PC-3 (cell line): ENCODE results near the gene VTCN1. TPM values are rescaled to one million over a fixed set of nuclear protein-coding genes. Genes with fewer than 3 reads are reported as not detected.

ENCODE experiments used
- ATAC-seq: fragments of 200-7000 bp; cut with Tn5 transposase; 2 replicates; pipeline ENCODE4 v1.9.1; 2020; ENCODE audit warnings: mild to moderate bottlenecking, moderate library complexity
- BruUV-seq: library from RNA; stranded (reverse); fragments of 400-500 nt; replicated peaks from 2 replicates; lab custom pipeline; 2021; lab: Mats Ljungman, UMichigan
- CTCF ChIA-PET: fragments of 300-600 bp; sonication (Branson Sonifier 250); formaldehyde crosslinking; loops from one replicate; lab custom pipeline; 2022; ENCODE audit warnings: antibody characterized with exemption; lab: Charles Lee
- POLR2A ChIA-PET: fragments of 300-600 bp; sonication (Branson Sonifier 250); formaldehyde crosslinking; loops from one replicate; lab custom pipeline; 2022; ENCODE audit warnings: antibody characterized with exemption; ENCODE audit not compliant: unreplicated experiment; lab: Charles Lee
- DNase-seq: peaks from one replicate; pipeline ENCODE4 v3.0.0-alpha.2; 2015
- H2AFZ ChIP-seq: fragments of 300-600 bp; sonication (generic); 2 replicates; pipeline ENCODE4 v1.6.0; 2016; ENCODE audit warnings: antibody characterized with exemption, low read length
- H3F3A ChIP-seq: fragments of 300-600 bp; sonication (generic); one replicate; pipeline ENCODE4 v1.6.0; 2017; ENCODE audit warnings: antibody characterized with exemption, low read length, control low read depth, mild to moderate bottlenecking; ENCODE audit not compliant: unreplicated experiment
- H3K27ac ChIP-seq: fragments of 300-600 bp; sonication (generic); 2 replicates; pipeline ENCODE4 v1.5.1; 2016; ENCODE audit warnings: mild to moderate bottlenecking, low read length
- H3K27me3 ChIP-seq: fragments of 300-600 bp; sonication (generic); 2 replicates; pipeline ENCODE4 v1.6.1; 2016; ENCODE audit warnings: low read length, mixed read lengths
- H3K36me3 ChIP-seq: fragments of 300-600 bp; sonication (generic); 2 replicates; pipeline ENCODE4 v1.6.1; 2016; ENCODE audit warnings: low read depth, mixed run types, low read length, mixed read lengths
- H3K4me1 ChIP-seq: fragments of 300-600 bp; sonication (generic); 2 replicates; pipeline ENCODE4 v1.5.1; 2016; ENCODE audit warnings: low read length; ENCODE audit not compliant: insufficient read depth
- H3K4me2 ChIP-seq: fragments of 300-600 bp; sonication (generic); 2 replicates; pipeline ENCODE4 v1.6.0; 2016; ENCODE audit warnings: low read length
- H3K4me3 ChIP-seq: fragments of 300-600 bp; sonication (generic); 2 replicates; pipeline ENCODE4 v1.5.1; 2016; ENCODE audit warnings: mild to moderate bottlenecking, low read length, mixed read lengths
- H3K79me2 ChIP-seq: fragments of 300-600 bp; sonication (generic); 2 replicates; pipeline ENCODE4 v1.6.1; 2017; ENCODE audit warnings: low read length, mixed read lengths
- H3K9ac ChIP-seq: fragments of 300-600 bp; sonication (generic); 2 replicates; pipeline ENCODE4 v1.6.0; 2016; ENCODE audit warnings: mild to moderate bottlenecking, low read length
- H3K9me2 ChIP-seq: fragments of 300-600 bp; sonication (generic); replicated peaks from 2 replicates; pipeline ENCODE4 v1.6.1; 2016; ENCODE audit warnings: mixed run types, low read length, mixed read lengths
- H3K9me3 ChIP-seq: fragments of 300-600 bp; sonication (generic); 2 replicates; pipeline ENCODE4 v1.6.1; 2016; ENCODE audit warnings: low read length, mixed read lengths
- H4K20me1 ChIP-seq: fragments of 300-600 bp; sonication (generic); 2 replicates; pipeline ENCODE4 v1.6.1; 2016; ENCODE audit warnings: low read length, mixed read lengths
- EZH2 ChIP-seq: fragments of 300-600 bp; sonication (generic); IDR thresholded peaks from one replicate; pipeline ENCODE4 v1.6.1; 2017; ENCODE audit warnings: antibody characterized with exemption, mild to moderate bottlenecking, low read length; ENCODE audit not compliant: unreplicated experiment
- EZH2phosphoT487 ChIP-seq: fragments of 300-600 bp; sonication (generic); IDR thresholded peaks from 2 replicates; pipeline ENCODE4 v1.6.1; 2018; ENCODE audit warnings: mild to moderate bottlenecking, antibody characterized with exemption, low read length, borderline replicate concordance
- intact Hi-C: fragments of 100-400 bp; cut with micrococcal nuclease; formaldehyde crosslinking; loops from 2 replicates; pipeline ENCODE4 v1.9.0; 2023
- total RNA-seq: library from RNA; depleted of rRNA; stranded (reverse); fragments of >200 nt; gene quantifications from 2 replicates; pipeline ENCODE4 v1.2.3, GENCODE V29; 2014
- TF ChIP-seq, protein P1 (sequence below): fragments of 300-600 bp; sonication (generic); conservative IDR thresholded peaks from 2 replicates; pipeline ENCODE4 v1.5.1; 2017; ENCODE audit warnings: antibody characterized with exemption, low read depth, mild to moderate bottlenecking, low read length

The VTCN1 gene
- total RNA-seq, 1 experiment from 2014 or later, result not detected

DNA sequence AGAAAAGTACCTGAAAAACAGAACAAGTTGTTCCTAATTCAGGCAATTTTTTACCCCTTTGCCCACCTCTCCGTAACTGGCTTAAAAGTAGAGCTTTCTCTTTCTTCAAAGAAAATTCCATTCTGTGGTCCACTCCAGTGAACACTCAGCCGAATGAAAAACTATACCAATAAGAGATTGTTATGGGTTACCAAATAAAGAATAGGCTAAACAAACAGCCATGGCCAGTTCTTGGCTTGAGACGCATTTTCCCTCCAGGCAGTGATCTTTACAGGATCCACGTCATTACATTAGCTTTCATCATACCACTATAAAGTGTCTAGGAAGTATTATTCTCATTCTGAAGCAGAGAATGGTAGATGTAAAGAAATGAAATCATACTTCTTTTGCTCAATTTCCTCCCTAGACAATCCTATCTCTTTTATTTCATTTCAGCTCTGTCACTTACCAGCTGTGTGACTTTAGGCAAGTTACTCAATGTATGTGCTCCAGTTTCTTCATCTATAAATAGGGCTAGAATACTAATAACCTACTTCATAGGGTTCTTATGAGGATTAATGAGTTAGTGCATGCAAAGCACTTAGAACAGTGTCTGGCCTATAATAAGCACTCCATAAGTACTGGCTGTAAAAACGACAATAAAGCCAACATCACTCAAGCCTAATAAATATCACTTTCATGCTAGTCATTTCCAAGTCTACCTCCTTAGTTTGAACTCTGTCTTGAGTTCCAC lies 62.7 kb downstream of the VTCN1 start:
- ChIA-PET CTCF (interaction anchor here (1.0 kb wide), 1 partner anchor 19 kb away, joined by 4 read pairs; no protein-coding TSS in a partner anchor), POLR2A (interaction anchor here (0.7 kb wide), 2 partner anchors 19 to 20 kb away, joined by 3 to 4 read pairs; no protein-coding TSS in a partner anchor)
- BruUV-seq, result TSS peak; percentile 83
- Histone ChIP-seq H3F3A (peaks cover 12% of the 10 kb centered on the region), H3K27ac (peak overlapping the region; percentile 98), H3K9me2 (no peaks in the 10 kb centered on the region), H3K4me2 (peak overlapping the region; percentile 83), H4K20me1 (no peaks in the 10 kb centered on the region), H3K79me2 (no peaks in the 10 kb centered on the region), H2AFZ (0 out of 2 replicates have a peak overlapping the region, but pooled peaks have one; percentile 18), H3K9me3 (no peaks in the 10 kb centered on the region), H3K4me1 (peaks cover 40% of the 10 kb centered on the region), H3K9ac (peak overlapping the region; percentile 85), H3K4me3 (peak overlapping the region; percentile 59), H3K27me3 (no peaks in the 10 kb centered on the region), H3K36me3 (no peaks in the 10 kb centered on the region)
- TF ChIP-seq EZH2phosphoT487 (no peak), EZH2 (no peak)
- TF ChIP-seq, protein P1, sequence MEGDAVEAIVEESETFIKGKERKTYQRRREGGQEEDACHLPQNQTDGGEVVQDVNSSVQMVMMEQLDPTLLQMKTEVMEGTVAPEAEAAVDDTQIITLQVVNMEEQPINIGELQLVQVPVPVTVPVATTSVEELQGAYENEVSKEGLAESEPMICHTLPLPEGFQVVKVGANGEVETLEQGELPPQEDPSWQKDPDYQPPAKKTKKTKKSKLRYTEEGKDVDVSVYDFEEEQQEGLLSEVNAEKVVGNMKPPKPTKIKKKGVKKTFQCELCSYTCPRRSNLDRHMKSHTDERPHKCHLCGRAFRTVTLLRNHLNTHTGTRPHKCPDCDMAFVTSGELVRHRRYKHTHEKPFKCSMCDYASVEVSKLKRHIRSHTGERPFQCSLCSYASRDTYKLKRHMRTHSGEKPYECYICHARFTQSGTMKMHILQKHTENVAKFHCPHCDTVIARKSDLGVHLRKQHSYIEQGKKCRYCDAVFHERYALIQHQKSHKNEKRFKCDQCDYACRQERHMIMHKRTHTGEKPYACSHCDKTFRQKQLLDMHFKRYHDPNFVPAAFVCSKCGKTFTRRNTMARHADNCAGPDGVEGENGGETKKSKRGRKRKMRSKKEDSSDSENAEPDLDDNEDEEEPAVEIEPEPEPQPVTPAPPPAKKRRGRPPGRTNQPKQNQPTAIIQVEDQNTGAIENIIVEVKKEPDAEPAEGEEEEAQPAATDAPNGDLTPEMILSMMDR, result no peak
- intact Hi-C loops, result loop anchor here (1.0 to 5.0 kb wide), 5 partner anchors 14 to 134 kb away; partner anchors contain the start of gene TRIM45
- DNase-seq (peak; percentile 95), ATAC-seq (peak; percentile 68)

DNA sequence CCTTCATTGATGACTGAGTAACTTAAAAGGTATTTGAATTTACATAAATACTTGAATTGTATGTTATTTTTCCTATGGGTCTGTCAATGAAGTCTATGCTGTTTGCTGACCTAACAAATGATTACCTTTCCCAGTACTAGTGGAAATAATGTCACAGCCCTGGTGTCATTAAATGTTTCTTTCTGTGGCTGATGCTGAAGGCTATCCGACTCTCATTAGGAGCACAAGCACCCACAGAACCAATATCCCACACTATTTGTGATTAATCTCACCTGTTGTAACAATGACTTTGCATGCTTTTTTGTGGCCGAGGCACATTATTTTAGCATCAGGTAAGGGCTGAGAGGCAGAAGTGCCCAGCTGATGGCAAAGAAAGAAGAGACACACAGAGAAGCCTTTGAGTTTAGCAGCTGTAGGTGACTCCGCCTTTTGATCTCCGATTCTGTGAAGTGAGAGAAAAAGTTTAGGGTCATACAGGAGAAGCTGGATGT lies 63.3 kb downstream of the VTCN1 start:
- Histone ChIP-seq H3K9me2 (no peaks in the 10 kb centered on the region), H3K4me2 (peak overlapping the region; percentile 83), H3K9me3 (no peaks in the 10 kb centered on the region), H3K9ac (peak overlapping the region; percentile 85), H3K27ac (peak overlapping the region; percentile 98), H2AFZ (0 out of 2 replicates have a peak overlapping the region, but pooled peaks have one; percentile 18), H3K79me2 (no peaks in the 10 kb centered on the region), H4K20me1 (no peaks in the 10 kb centered on the region), H3K27me3 (no peaks in the 10 kb centered on the region), H3K4me1 (peaks cover 41% of the 10 kb centered on the region), H3K4me3 (peak overlapping the region; percentile 59), H3F3A (peaks cover 12% of the 10 kb centered on the region), H3K36me3 (no peaks in the 10 kb centered on the region)
- intact Hi-C loops, result loop anchor here (2.0 to 5.0 kb wide), 3 partner anchors 19 to 135 kb away; partner anchors contain the start of gene TRIM45
- TSS peak; percentile 99 for BruUV-seq
- TF ChIP-seq EZH2phosphoT487, result no peak
- TF ChIP-seq EZH2, result no peak
- TF ChIP-seq, protein P1, result no peak
- CTCF ChIA-PET, result interaction anchor here (1.0 kb wide), 1 partner anchor 19 kb away, joined by 4 read pairs; no protein-coding TSS in a partner anchor
- POLR2A ChIA-PET, result interaction anchor here (0.7 kb wide), 3 partner anchors 14 to 20 kb away, joined by 3 to 4 read pairs (median 4); no protein-coding TSS in a partner anchor
- ATAC-seq (peak; percentile 35), DNase-seq (no peak)
